H1 (cell line): ENCODE measurements around the gene AIF1L. TPM values are rescaled to one million over a fixed set of nuclear protein-coding genes. Genes with fewer than 3 reads are reported as not detected.

ENCODE experiments used
- ASH2L ChIP-seq: fragments of 200-600, 300-600 bp; sonication (generic); IDR thresholded peaks from one replicate; pipeline ENCODE4 v1.7.1; 2017; ENCODE audit warnings: low read length
- BRCA1 ChIP-seq: IDR thresholded peaks from 2 replicates; pipeline ENCODE4 v1.6.1; 2012; ENCODE audit warnings: low read depth, low read length, improper control_type of control experiment
- CBX5 ChIP-seq: fragments of 300-800, 300-1000 bp; sonication (generic); IDR thresholded peaks from 2 replicates; pipeline ENCODE4 v1.7.1; 2016; ENCODE audit warnings: antibody characterized with exemption, low read length, low read depth
- GTF2F1 ChIP-seq: IDR thresholded peaks from 2 replicates; pipeline ENCODE4 v1.6.1; 2012; ENCODE audit warnings: low read depth, low read length, improper control_type of control experiment, borderline replicate concordance
- JUN ChIP-seq: IDR thresholded peaks from 2 replicates; pipeline ENCODE4 v1.6.1; 2011; ENCODE audit warnings: low read depth, mild to moderate bottlenecking, improper control_type of control experiment, low read length
- KDM4A ChIP-seq: IDR thresholded peaks from one replicate; pipeline ENCODE4 v1.7.1; 2012; ENCODE audit warnings: low read depth, mild to moderate bottlenecking, moderate library complexity, low read length, inconsistent platforms; ENCODE audit not compliant: severe bottlenecking
- KDM5A ChIP-seq: fragments of 200-600 bp; IDR thresholded peaks from 2 replicates; pipeline ENCODE4 v1.7.1; 2012; ENCODE audit warnings: mild to moderate bottlenecking, low read length, inconsistent platforms, mixed read lengths
- NRF1 ChIP-seq: IDR thresholded peaks from 2 replicates; pipeline ENCODE4 v1.6.1; 2011; ENCODE audit warnings: mild to moderate bottlenecking, low read depth, low read length, improper control_type of control experiment
- POLR2A ChIP-seq, 2 experiments: IDR thresholded peaks; 1 replicate in 1 of 2; 2 replicates in 1 of 2; pipeline ENCODE4 v1.6.1; 2011; ENCODE audit warnings: low read depth in 2 of 2, low read length in 2 of 2, mild to moderate bottlenecking in 2 of 2; ENCODE audit errors: control extremely low read depth in 1 of 2
- RAD21 ChIP-seq, 2 experiments: IDR thresholded peaks in 1 of 2; conservative IDR thresholded peaks in 1 of 2; 2 replicates each; pipeline ENCODE4 v1.6.1; 2011; ENCODE audit warnings: low read depth in 2 of 2, low read length in 2 of 2, improper control_type of control experiment in 1 of 2, inconsistent platforms in 1 of 2, mild to moderate bottlenecking in 1 of 2, moderate library complexity in 1 of 2
- RBBP5 ChIP-seq: IDR thresholded peaks from 2 replicates; pipeline ENCODE4 v1.7.1; 2012; ENCODE audit warnings: low read depth, mild to moderate bottlenecking, inconsistent platforms, low read length, moderate library complexity, borderline replicate concordance
- RXRA ChIP-seq: IDR thresholded peaks from 2 replicates; pipeline ENCODE4 v1.6.1; 2011; ENCODE audit warnings: low read depth, mild to moderate bottlenecking, low read length, moderate library complexity; ENCODE audit not compliant: insufficient read depth
- SIX5 ChIP-seq: IDR thresholded peaks from 2 replicates; pipeline ENCODE4 v1.6.1; 2011; ENCODE audit warnings: mild to moderate bottlenecking, low read depth, low read length
- SP2 ChIP-seq: IDR thresholded peaks from 2 replicates; pipeline ENCODE4 v1.6.1; 2012; ENCODE audit warnings: mild to moderate bottlenecking, low read length, inconsistent platforms
- SRF ChIP-seq: IDR thresholded peaks from 2 replicates; pipeline ENCODE4 v1.6.1; 2011; ENCODE audit warnings: mild to moderate bottlenecking, low read depth, low read length, moderate library complexity
- TAF1 ChIP-seq: IDR thresholded peaks from 2 replicates; pipeline ENCODE4 v1.6.1; 2011; ENCODE audit warnings: mild to moderate bottlenecking, low read depth, low read length
- TAF7 ChIP-seq: optimal IDR thresholded peaks from 2 replicates; pipeline ENCODE3; 2011; ENCODE audit warnings: low read depth, mild to moderate bottlenecking, inconsistent platforms, low read length, moderate library complexity, borderline replicate concordance
- TBP ChIP-seq: IDR thresholded peaks from 2 replicates; pipeline ENCODE4 v1.6.1; 2011; ENCODE audit warnings: low read depth, low read length, improper control_type of control experiment
- TCF12 ChIP-seq: IDR thresholded peaks from 2 replicates; pipeline ENCODE4 v1.6.1; 2011; ENCODE audit warnings: low read depth, mild to moderate bottlenecking, low read length
- TEAD4 ChIP-seq: IDR thresholded peaks from 2 replicates; pipeline ENCODE4 v1.6.1; 2012; ENCODE audit warnings: low read depth, low read length, inconsistent platforms, mixed read lengths
- YY1 ChIP-seq: IDR thresholded peaks from 2 replicates; pipeline ENCODE4 v1.6.1; 2011; ENCODE audit warnings: low read depth, mild to moderate bottlenecking, low read length
- polyA plus RNA-seq, 7 experiments: library from polyadenylated mRNA; depleted of rRNA in 3 of 7; stranded (reverse) in 5 of 7; unstranded in 2 of 7; fragments of >200 nt in 5 of 7; fragments of 200-250 nt in 2 of 7; gene quantifications; 1 replicate in 5 of 7; 2 replicates in 1 of 7; 4 replicates in 1 of 7; pipeline versions ENCODE4 v1.2.1 to v1.2.3, GENCODE V29; 2011 to 2013; ENCODE audit warnings: missing spikeins in 2 of 7, mixed read lengths in 2 of 7
- total RNA-seq: library from RNA; stranded (reverse); fragmentation: NEBNext Ultra II Directional; extraction: Animal tissue kit (Norgen Biotek cat#: 25700); gene quantifications from 2 replicates; pipeline ENCODE4 v1.2.1, GENCODE V29; 2021
- TF ChIP-seq, protein P1 (sequence below): IDR thresholded peaks from 2 replicates; pipeline ENCODE4 v1.6.1; 2012; ENCODE audit warnings: low read length, inconsistent platforms
- TF ChIP-seq, protein P2 (sequence below): IDR thresholded peaks from 2 replicates; pipeline ENCODE4 v1.6.1; 2012; ENCODE audit warnings: inconsistent platforms

The AIF1L gene
- total and polyA plus RNA-seq, 2 of the 8 experiments (the other 6 are each of a cell fraction or from before 2014, with no cell fraction given) = 70.7 to 149 TPM

DNA sequence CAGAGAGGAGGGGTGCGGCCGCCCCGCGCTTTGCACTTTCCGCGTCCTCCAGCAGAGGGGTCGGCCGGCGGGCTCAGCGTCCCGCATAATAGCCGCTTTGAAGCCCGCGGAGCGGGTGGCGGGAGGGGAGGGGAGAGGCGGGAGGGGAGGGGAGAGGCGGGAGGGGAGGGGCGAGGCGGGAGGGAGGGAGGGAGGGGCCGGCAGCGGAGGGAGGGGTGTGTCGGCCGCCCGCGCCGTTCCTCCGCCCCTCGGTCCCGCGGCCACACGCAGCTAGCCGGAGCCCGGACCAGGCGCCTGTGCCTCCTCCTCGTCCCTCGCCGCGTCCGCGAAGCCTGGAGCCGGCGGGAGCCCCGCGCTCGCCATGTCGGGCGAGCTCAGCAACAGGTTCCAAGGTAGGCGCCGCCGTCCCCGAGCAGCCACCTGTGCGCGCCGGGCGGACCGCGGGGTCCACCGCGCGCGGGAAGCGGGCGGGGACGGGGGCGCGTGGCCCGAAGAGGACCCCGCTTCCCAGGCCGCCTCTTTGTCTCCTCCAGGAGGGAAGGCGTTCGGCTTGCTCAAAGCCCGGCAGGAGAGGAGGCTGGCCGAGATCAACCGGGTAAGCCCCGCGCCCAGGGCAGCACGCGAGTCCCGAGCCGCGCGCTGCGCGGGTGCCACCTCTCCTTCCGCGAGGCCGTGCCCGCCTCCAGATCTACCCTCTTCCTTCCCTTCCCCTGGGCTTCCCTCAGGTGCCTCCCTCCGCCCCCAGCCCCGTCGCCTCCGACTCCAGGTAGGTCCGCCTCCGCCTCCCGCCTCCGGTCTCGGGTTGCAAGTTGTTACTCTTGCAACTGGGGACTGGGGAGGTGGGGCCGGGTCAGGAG is at the start of gene AIF1L (continued):
- TF ChIP-seq RXRA = 0 out of 2 replicates have a peak, but pooled peaks have one; percentile 32
- TF ChIP-seq JUN = no peak
- TF ChIP-seq CBX5 = no peak
- TF ChIP-seq, protein P1, sequence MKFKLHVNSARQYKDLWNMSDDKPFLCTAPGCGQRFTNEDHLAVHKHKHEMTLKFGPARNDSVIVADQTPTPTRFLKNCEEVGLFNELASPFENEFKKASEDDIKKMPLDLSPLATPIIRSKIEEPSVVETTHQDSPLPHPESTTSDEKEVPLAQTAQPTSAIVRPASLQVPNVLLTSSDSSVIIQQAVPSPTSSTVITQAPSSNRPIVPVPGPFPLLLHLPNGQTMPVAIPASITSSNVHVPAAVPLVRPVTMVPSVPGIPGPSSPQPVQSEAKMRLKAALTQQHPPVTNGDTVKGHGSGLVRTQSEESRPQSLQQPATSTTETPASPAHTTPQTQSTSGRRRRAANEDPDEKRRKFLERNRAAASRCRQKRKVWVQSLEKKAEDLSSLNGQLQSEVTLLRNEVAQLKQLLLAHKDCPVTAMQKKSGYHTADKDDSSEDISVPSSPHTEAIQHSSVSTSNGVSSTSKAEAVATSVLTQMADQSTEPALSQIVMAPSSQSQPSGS = no peak
- TF ChIP-seq, protein P2, sequence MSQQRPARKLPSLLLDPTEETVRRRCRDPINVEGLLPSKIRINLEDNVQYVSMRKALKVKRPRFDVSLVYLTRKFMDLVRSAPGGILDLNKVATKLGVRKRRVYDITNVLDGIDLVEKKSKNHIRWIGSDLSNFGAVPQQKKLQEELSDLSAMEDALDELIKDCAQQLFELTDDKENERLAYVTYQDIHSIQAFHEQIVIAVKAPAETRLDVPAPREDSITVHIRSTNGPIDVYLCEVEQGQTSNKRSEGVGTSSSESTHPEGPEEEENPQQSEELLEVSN = peak; percentile 43
- no peak for TF ChIP-seq TEAD4
- peak; percentile 77 for TF ChIP-seq TAF1
- no peak for TF ChIP-seq KDM4A
- TF ChIP-seq BRCA1 = no peak
- peak; percentile 69; the same call in 1 of the 2 replicates for TF ChIP-seq TBP
- TF ChIP-seq TCF12 = no peak
- no peak for TF ChIP-seq SRF
- peak in 1 of 2 experiments; percentile 89; a peak in 2 of 3 replicates for TF ChIP-seq POLR2A (IDR thresholded peaks at IDR 0.05; ENCODE audit: control extremely low read depth in 1 of 2, low read depth in 2 of 2, low read length in 2 of 2)
- TF ChIP-seq YY1 = no peak
- peak; percentile 45 for TF ChIP-seq TAF7
- TF ChIP-seq ASH2L = peak; percentile 82
- TF ChIP-seq KDM5A = no peak
- no peak for TF ChIP-seq NRF1
- TF ChIP-seq RAD21 (IDR thresholded peaks at IDR 0.05 in 1 of 2, conservative IDR thresholded peaks at IDR 0.05 in 1 of 2; ENCODE audit: low read depth in 2 of 2, low read length in 2 of 2) = peak; percentile 17 to 41; a peak in 3 of 4 replicates
- no peak for TF ChIP-seq GTF2F1
- TF ChIP-seq SIX5 = no peak
- no peak for TF ChIP-seq RBBP5
- no peak for TF ChIP-seq SP2
